RKO (cell line): Measurements from ENCODE around the gene PADI6.
"Not testable (repeated sequence)": the region's sequence is repeated elsewhere in the genome, so short reads cannot be mapped to it uniquely, and the experiment has no call there.

ENCODE experiments used
- DNase-seq: peaks from one replicate; pipeline ENCODE4 v3.0.0-alpha.2; 2016; ENCODE audit warnings: low spot score

Gene PADI6

DNA sequence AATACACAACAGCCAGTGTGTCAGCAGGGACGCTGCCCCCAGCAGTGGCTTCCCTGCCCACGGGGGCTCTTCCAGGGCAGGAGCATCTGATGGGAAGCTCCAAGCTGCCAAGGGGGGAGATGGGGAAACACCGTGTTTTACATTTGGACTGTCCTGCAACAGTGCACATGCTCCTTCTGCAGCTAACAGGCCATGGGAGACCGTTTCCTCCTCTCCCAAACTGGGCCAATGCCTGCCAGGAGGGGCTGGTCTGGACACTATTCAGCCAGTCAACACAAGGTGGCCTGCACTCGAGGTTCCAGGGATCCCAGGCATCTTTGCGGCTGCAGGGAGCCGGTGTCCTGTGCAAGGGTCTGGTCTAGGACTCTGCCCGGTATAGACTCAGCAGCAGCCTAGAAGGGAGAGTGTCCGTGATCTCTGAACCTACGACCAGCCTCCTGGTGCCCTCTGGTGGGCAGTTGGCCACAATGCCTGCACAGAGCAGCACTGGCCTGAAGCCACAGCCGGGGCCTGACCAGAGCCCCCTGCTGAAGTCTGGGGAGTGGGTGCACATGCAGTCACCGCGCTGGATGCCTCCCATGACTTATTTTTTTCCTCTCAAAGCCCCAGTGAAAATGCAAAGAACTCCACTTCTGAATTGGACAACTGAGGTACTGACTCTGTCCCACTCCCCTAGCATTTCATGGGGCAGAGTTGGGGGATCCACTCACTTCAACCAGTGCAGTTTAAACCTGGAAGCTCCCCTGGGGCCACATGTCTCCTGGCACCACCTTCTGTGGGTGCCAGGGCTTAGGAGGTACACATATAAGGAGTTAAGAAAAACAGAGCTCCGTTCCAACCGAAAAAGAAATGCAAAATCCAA is 34.1 kb downstream of the PADI6 start:
- DNase-seq, result peak; percentile 56

DNA sequence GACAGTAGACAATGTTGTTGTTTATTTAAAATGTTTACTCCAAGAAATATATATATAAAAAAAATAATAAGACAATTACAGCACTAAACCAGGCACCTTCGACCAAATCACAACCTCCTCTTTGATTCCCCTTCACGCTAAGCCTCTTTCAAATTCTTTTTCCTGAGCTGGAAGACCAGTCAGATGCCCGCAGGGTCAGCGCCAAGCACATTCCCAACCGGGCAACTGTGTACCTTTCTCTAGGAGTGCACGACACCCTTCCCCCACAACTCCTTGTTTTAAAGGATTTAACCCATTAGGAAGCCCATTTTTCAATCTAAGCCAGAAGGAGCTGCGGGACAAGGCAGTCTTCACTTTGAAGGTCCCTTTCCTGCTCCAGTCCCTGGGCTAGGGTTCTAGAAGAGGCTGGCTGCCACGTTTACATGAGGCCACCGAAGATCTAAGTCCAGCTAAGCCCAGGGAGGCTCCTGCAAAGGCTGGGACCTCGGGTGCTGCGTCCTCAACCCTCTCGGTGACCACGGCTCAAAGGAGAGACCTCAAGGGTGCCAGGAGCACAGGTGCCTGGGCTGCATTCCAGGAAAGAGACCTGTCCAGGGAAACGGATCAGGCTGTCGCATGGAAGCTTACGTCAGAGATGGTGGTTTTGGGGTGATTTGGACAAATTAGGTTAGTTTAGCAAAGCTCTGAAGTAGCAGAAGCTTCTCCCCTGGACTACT is 34.9 kb downstream of the PADI6 start:
- DNase-seq, result not testable (repeated sequence)

- not testable (repeated sequence) for DNase-seq
These were observed 36.0 kb downstream of the PADI6 start for GRCh38 chr1:17407786-17408514.

DNA sequence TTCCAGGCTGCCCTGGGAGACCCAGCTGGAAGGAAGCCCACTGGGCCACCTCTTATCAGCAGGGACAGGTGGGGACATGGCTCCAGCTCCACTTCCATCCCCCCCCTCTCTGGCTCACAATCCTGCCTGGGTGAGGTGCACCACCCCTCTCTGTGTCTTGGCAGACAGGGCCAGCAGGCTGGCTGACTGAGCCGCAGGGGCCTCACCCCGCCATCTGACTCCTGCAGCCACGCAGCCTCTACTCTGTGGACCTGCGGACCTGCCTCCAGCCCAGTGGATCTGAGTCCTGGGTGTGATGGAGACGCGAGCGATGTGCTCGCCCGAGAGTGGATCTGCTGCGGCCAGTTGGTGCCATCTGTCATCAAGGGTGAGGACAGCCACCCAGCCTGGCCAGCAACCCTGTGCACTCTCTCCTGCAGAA is 37.4 kb downstream of the PADI6 start:
- no peak for DNase-seq

GRCh38 chr1:17412093-17412870 is 40.3 kb downstream of the PADI6 start:
- no peak for DNase-seq

GRCh38 chr1:17414022-17414421 is 42.0 kb downstream of the PADI6 start:
- DNase-seq, result no peak

DNA sequence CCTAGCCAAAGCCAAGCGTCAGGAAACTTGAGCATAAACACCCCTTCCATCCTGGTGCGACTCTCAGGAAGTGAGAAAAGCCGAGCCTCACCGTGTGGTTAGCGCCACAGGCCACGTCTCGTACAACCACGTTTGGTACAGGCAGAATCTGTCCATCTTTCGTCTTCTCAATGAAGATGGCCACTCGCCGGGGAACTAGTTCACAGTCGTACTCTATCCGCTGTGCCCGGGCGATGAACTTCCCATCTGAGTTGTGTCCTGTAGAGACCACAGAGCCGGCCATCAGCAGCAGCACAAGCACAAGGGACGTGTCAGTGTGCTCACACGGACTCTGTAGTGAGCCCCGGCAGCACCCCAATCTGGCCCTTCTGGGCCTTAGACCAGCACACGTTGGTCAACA is 44.4 kb downstream of the PADI6 start:
- DNase-seq, result no peak

GRCh38 chr1:17419626-17420328 is 47.8 kb downstream of the PADI6 start:
- DNase-seq, result no peak

GRCh38 chr1:17420391-17420918 is 48.5 kb downstream of the PADI6 start:
- no peak for DNase-seq

DNA sequence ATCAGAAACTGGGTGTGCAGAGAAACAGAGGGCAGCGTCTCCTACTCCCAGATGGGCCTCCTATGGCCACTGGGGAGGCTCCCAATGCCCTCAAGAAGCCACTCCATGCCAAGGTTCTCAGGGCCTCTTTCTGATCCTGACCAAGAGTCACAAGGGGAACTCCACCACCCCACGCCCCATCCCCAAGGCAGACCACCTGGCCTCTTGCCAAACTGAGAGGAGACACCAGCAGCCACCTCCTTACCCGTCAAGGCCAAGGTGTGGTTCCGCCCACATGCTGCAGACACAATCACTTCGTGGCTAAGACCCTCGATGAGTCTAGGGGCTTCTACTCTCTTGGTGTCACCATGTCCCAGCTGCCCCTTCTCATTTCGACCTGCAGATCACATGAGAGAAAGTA is 50.5 kb downstream of the PADI6 start:
- no peak for DNase-seq

- no peak for DNase-seq
These were observed 51.8 kb downstream of the PADI6 start for GRCh38 chr1:17423781-17424245.

DNA sequence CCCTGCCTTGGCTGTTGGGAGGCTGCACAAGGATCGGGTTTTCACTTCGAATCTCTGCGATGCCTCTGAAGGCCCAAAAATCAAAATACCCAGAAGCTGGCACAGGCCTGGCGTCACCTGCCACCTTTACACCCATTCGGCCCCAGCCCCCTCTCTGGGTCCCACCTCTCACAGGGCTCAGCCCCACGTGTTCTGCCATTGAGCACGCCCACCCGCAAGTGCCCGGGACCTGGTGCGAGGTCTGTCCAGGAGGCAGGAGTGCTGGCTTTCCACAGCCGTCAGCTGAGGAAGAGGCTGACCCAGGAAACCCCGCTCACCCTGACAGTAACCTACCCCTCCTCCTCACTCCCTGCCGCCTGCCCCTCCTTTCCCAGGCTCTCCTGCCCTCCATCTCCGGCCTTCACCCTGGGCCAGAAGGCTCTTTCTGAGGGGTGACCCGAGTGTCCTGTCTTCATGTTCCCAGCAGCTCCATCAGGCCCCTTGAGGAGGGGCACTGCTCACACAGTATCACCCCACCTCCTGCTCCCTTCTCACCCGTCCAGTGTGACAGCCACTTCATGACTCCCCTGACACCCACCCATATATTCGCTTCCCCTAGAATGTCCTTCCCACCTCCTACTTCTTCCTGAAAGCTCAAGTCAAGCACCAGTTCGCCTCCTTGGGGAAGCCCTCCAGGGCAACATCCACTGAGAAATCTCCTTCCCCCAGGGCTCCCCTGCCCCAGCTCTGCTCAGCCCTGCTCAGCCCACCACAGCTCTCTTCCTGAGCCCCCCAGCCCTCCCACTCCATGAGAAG is 54.0 kb downstream of the PADI6 start:
- no peak for DNase-seq

DNA sequence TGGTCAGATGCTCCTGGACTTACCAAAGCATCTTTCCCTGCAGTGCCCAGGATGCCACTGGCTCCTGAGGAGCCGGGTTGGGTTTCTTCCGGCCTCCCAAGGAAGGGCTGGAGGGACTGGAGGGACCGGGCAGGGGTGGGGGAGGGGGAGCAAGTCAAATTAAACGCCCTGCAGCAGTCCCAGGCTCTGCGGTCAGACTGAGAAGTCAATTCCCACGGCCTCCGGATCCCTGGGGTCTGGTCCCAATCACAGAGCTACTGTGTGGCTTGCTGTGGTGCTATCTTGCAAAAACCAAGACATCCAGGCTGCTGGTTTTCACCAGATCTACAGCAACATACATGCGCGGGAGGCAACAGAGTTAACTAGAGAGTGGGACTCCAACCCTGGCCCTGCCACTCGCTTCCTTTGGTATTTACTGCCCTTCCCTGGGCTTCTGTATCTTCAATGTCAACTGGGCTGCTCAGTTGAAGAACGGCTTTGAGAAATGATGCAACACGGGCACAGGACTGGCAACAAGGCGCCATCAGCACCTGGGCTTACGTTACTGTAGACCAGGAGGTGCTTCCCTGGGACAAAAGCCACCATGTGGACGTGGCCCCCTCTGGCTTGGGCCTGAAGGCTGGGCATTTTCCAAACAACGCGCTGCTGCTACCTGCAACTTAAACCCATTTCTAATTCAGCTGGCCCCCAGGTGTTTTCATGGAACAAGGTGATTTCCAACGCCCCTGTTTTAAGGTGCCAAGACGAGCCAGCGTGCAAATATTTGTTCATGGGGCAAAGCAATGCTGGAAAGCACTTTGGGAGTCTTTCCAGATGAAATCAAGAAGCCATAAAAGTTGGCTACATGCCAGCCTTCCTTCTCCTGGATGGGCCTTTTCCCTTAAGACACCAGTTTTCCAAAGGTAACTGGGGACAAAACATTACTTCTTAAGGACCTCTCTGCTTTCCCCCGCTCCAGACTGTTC is 56.0 kb downstream of the PADI6 start:
- no peak for DNase-seq

DNA sequence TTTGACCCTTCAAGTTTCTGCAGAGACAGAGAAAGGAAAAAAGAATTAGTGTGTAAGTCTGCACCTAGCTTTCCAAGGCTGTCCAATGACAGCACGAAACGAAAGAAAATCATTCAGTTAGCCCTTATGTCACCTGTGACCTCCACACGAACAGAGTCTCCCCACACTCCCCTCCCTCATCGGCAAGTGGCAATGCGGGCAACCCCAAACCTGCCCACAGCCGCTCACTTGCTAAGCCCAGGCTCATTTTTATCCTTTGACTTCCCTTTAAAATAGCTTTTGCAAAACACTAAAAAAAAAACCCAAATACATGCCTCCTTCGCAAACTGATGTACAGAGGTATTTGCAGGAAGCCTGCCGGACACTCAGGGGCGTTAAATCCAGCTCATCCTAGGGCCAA is 57.2 kb downstream of the PADI6 start:
- no peak for DNase-seq

DNA sequence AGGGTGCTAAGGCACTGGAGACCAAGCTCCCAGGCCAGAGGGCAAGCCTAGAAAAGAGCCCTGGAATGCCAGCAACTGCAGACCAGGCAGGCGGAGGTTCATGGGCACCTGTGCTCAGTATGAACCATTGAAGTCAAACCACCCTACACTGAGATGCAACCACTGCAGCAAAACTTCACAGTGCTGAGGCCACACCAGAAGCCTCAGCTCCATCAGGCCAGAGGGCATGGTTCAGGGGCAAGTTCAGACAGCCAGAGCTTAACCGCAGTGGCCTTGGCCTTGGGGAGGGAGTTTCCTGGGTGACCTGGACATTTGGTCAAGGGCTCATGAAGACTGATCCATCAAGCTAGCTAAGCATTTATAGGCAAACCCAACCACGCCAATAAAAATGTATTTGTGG is 60.4 kb downstream of the PADI6 start:
- no peak for DNase-seq

DNA sequence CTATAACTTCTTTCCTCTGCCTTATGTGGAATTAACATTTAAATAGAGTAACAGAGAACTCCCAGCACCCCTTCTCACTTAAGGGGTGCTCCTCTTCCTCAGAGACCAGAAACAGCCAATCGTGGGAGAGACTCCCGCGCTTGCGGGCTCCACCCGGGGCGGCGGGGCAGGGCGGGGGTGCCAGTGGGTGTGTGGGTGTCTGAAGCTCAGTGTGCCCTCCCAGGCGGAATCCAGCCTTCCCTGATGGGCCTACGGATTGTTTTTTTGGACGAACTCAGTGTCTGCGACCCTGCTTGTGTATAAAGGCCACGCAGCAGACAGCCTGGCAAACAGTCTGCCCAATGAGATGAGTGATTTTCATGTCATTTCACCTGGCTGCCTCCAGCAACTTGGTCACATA is 61.3 kb downstream of the PADI6 start:
- no peak for DNase-seq

DNA sequence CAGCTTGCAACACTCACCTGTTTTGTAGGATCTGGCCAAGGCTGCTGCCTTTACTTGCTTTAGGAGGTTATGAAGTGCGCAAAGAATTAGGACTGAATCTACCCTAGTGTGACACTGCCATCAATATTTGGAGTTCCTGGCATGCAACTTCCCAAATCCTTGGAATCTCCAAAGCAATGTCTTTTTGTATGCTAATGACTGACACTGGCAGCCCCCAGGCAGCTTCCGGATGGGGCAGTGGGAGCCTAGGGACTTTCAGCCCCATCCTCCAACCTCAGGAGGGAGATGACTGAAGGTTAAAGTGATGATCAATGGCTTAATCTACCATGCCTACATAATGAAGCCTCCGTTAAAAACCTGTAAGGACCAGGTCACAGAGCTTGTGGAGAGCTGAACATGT is 62.0 kb downstream of the PADI6 start:
- no peak for DNase-seq

GRCh38 chr1:17434601-17435000 is 62.6 kb downstream of the PADI6 start:
- DNase-seq, result no peak
